Loucy (cell line): ENCODE results near the gene TF.

ENCODE experiments used
- H2AFZ ChIP-seq: fragments of 200-600 bp; sonication (generic); 2 replicates; pipeline ENCODE4 v1.6.0; 2016; ENCODE audit warnings: antibody characterized with exemption, mild to moderate bottlenecking, low read length, moderate library complexity
- H3F3A ChIP-seq: fragments of 200-600 bp; 2 replicates; pipeline ENCODE4 v1.6.0; 2016; ENCODE audit warnings: antibody characterized with exemption, low read depth, mild to moderate bottlenecking
- H3K27me3 ChIP-seq: fragments of 200-600 bp; sonication (generic); 2 replicates; pipeline ENCODE4 v1.6.1; 2014; ENCODE audit warnings: low read length, mild to moderate bottlenecking; ENCODE audit not compliant: insufficient read depth, poor library complexity, severe bottlenecking
- H3K36me3 ChIP-seq: fragments of 200-600 bp; sonication (generic); 2 replicates; pipeline ENCODE4 v1.6.1; 2016; ENCODE audit warnings: low read length; ENCODE audit not compliant: insufficient read depth
- H3K4me1 ChIP-seq: fragments of 200-600 bp; sonication (generic); 2 replicates; pipeline ENCODE4 v1.5.1; 2014; ENCODE audit warnings: low read length, mild to moderate bottlenecking; ENCODE audit not compliant: insufficient read depth, poor library complexity, severe bottlenecking
- H3K4me2 ChIP-seq: fragments of 200-600 bp; sonication (generic); 2 replicates; pipeline ENCODE4 v1.6.0; 2014; ENCODE audit warnings: antibody characterized with exemption, low read length, low read depth, mild to moderate bottlenecking; ENCODE audit not compliant: poor library complexity, severe bottlenecking
- H3K4me3 ChIP-seq: fragments of 200-600 bp; sonication (generic); 2 replicates; pipeline ENCODE4 v1.5.1; 2014; ENCODE audit warnings: low read length, mild to moderate bottlenecking, mixed read lengths; ENCODE audit not compliant: poor library complexity, severe bottlenecking
- H3K79me2 ChIP-seq: fragments of 200-600 bp; sonication (generic); 2 replicates; pipeline ENCODE4 v1.6.1; 2014; ENCODE audit warnings: low read length; ENCODE audit not compliant: insufficient read depth
- H3K9ac ChIP-seq: fragments of 200-600 bp; sonication (generic); 2 replicates; pipeline ENCODE4 v1.6.0; 2014; ENCODE audit warnings: mild to moderate bottlenecking, low read depth, low read length, moderate library complexity; ENCODE audit not compliant: poor library complexity, severe bottlenecking
- H3K9me2 ChIP-seq: fragments of 200-600 bp; sonication (generic); replicated peaks from 2 replicates; pipeline ENCODE4 v1.6.1; 2016; ENCODE audit warnings: low read depth, low read length, mixed read lengths
- H3K9me3 ChIP-seq: fragments of 200-600 bp; sonication (generic); 2 replicates; pipeline ENCODE4 v1.6.1; 2014; ENCODE audit warnings: mild to moderate bottlenecking, antibody characterized with exemption, low read length, low read depth; ENCODE audit not compliant: insufficient read depth
- H4K20me1 ChIP-seq: fragments of 200-600 bp; sonication (generic); 2 replicates; pipeline ENCODE4 v1.6.0; 2014; ENCODE audit warnings: antibody characterized with exemption, low read length, mild to moderate bottlenecking; ENCODE audit not compliant: insufficient read depth, poor library complexity, severe bottlenecking
- CTCF ChIP-seq: fragments of 200-600 bp; sonication (generic); conservative IDR thresholded peaks from 2 replicates; pipeline ENCODE4 v1.5.1; 2014; ENCODE audit warnings: mild to moderate bottlenecking, antibody characterized with exemption, low read length
- EZH2phosphoT487 ChIP-seq: fragments of 200-600 bp; IDR thresholded peaks from 2 replicates; pipeline ENCODE4 v1.6.1; 2018; ENCODE audit warnings: antibody characterized with exemption, mild to moderate bottlenecking, moderate library complexity, borderline replicate concordance

Gene TF

GRCh38 chr3:133699903-133700302, 46.3 kb upstream of the TF start:
- TF ChIP-seq EZH2phosphoT487, result no peak
- no peak for TF ChIP-seq CTCF

GRCh38 chr3:133700351-133700750, 45.8 kb upstream of the TF start:
- Histone ChIP-seq H3K4me1 (no peaks in the 10 kb centered on the region), H4K20me1 (no peaks in the 10 kb centered on the region), H3F3A (no peaks in the 10 kb centered on the region), H3K9ac (no peak overlapping the region), H3K9me3 (no peaks in the 10 kb centered on the region), H3K4me2 (no peak overlapping the region), H3K36me3 (no peaks in the 10 kb centered on the region), H3K4me3 (no peak overlapping the region), H3K27me3 (peaks cover 4% of the 10 kb centered on the region), H3K9me2 (no peaks in the 10 kb centered on the region), H2AFZ (no peak overlapping the region), H3K79me2 (no peaks in the 10 kb centered on the region)
- TF ChIP-seq CTCF, result no peak
- no peak for TF ChIP-seq EZH2phosphoT487

More at GRCh38 chr3:133699903-133700302, 46.3 kb upstream of the TF start:
- H3K36me3 ChIP-seq, result no peaks in the 10 kb centered on the region
- no peaks in the 10 kb centered on the region for H4K20me1 ChIP-seq
- H2AFZ ChIP-seq, result no peak overlapping the region
- H3F3A ChIP-seq, result no peaks in the 10 kb centered on the region
- H3K4me1 ChIP-seq, result no peaks in the 10 kb centered on the region
- H3K27me3 ChIP-seq, result peaks cover 4% of the 10 kb centered on the region
- no peaks in the 10 kb centered on the region for H3K9me2 ChIP-seq
- H3K79me2 ChIP-seq, result no peaks in the 10 kb centered on the region
- H3K4me2 ChIP-seq, result no peak overlapping the region
- no peak overlapping the region for H3K4me3 ChIP-seq
- H3K9ac ChIP-seq, result no peak overlapping the region
- no peaks in the 10 kb centered on the region for H3K9me3 ChIP-seq

- H2AFZ ChIP-seq, result no peak overlapping the region
- no peak overlapping the region for H3K4me2 ChIP-seq
- no peaks in the 10 kb centered on the region for H3K9me3 ChIP-seq
- TF ChIP-seq EZH2phosphoT487, result no peak
- no peak for TF ChIP-seq CTCF
- no peaks in the 10 kb centered on the region for H4K20me1 ChIP-seq
- H3K4me3 ChIP-seq, result no peak overlapping the region
- H3K27me3 ChIP-seq, result peaks cover 4% of the 10 kb centered on the region
- no peaks in the 10 kb centered on the region for H3K36me3 ChIP-seq
- H3K79me2 ChIP-seq, result no peaks in the 10 kb centered on the region
- H3F3A ChIP-seq, result no peaks in the 10 kb centered on the region
- no peak overlapping the region for H3K9ac ChIP-seq
- no peaks in the 10 kb centered on the region for H3K9me2 ChIP-seq
- H3K4me1 ChIP-seq, result no peaks in the 10 kb centered on the region
Measured at GRCh38 chr3:133701435-133702358, 44.5 kb upstream of the TF start.
